HG03558 (cell line): ENCODE results near the gene LRP1.

Experiments
- ATAC-seq: cut with Tn5 transposase; IDR thresholded peaks from one replicate; pipeline ENCODE4 v1.9.1; 2021; ENCODE audit warnings: moderate number of reproducible peaks; ENCODE audit not compliant: unreplicated experiment; ENCODE audit errors: extremely low read depth

LRP1 gene

DNA sequence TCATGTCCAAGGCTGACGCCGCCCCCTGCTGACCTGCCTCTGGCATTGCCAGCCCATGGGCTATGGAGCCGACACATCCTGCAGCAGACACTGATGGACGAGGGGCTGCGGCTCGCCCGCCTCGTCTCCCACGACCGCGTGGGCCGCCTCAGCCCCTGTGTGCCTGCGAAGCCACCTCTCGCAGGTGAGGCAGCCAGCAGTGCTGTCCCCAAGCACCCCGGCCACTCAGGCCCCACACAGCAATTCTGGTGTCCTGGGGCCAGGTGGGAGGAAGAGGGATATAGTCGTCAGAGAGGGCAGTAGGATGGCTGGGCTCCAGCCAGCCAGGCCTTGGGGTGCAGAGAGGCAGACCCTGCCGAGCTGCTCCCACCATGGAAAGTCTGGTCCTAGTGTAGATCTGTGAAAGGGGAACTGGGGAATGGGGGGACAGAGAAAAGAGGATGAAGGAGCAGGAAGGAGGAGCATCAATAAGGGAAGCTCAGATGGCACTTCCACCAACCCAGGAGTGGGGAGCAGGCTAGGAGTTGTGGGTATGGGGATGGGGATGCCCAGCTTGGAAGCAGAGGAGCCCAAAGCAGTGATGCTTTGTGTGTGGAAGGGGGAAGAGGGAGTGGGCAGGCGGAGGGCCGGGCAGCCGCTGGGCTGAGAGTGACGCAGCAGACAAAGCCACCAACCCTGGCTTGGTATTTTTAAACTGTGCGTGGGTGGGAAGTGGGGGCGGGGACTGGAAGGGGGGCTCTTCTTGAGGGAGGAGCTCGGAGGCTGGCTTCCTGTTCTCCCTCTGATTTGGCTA, 34.7 kb upstream of the LRP1 start:
- no peak for ATAC-seq

DNA sequence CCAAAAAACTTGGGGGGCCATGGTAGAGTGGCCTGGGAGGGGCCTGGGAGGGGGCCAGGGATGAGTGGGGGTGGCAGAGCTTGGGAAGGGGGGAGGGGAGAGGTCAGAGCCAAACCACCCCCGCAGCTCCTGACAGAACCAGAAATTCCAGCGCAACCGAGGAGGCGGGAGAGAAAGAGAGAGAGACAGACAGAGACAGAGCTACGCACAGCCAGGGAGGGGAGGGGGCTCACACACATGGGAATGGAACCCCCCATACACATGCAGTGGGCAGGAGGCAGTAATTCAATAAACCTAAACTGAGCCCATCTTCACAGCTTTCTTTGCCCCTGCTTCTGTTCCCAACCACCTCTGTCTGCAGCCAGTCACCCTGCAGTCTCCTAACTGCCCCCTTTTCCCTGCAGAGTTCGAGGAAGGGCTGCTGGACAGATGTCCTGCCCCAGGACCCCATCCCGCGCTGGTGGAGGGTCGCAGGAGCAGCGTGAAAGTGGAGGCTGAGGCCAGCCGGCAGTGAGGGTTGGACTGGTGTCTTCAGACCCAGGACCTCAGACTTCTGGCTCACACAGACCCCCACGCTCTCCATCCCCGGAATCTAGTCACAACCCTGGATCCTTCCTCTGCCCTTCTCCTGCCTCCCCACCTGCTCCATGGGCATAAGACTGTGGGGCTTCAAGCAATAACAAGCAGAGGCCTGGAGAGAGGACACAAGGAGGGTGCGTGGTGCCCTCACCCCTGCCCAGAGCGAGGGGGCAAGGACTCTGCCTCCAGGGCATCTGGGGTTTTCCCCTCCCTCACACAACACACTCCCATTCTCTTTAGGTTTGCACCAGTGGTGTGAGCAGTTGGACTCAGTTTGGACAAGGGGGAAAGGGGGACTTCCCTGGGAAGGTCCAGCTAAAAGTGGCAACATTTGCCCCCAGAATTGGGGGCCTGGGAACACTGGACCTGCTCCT, 33.8 kb upstream of the LRP1 start:
- no peak for ATAC-seq

DNA sequence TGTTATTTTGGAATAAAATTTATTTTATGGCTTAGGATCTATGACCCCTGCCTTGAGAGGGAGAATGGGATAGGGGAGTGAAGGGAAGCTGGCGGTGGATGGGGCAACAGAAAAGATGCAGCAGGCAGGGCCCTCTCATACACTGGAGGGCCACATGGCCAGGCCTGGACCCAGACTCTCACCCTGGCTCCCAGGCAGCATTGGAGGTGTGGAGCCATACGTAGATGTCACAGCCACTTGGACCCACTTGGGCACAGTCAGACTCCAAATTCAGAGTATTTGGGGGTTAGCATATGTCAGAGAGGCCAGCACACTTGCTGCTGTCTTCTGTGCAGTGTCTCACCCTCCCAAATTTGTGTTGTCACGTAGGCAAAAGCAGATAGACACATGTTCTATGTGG, 32.8 kb upstream of the LRP1 start:
- no peak for ATAC-seq

DNA sequence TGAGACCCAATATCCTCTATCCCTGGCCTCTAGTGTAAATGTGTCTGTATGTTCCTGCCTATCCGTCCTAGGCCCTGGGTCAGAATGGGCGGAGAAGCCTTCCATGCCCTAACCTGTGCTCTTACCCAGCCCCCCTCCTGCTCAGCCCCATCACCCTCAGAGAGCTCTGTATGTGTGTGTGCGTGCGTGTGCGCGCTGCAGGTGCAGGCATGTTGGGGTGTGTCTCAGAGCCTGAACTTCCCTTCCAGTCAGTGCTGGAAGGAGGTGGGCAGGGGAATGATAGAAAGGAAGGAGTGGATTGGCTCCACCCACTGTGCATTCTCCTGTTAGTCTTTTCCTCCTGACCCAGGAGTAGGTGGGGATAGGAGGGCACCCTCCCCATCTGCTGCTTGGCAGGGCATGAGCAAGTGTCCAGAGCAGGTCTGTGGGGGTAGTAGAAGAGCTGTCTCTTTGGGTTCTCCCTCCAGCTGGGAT, 32.1 kb upstream of the LRP1 start:
- no peak for ATAC-seq

DNA sequence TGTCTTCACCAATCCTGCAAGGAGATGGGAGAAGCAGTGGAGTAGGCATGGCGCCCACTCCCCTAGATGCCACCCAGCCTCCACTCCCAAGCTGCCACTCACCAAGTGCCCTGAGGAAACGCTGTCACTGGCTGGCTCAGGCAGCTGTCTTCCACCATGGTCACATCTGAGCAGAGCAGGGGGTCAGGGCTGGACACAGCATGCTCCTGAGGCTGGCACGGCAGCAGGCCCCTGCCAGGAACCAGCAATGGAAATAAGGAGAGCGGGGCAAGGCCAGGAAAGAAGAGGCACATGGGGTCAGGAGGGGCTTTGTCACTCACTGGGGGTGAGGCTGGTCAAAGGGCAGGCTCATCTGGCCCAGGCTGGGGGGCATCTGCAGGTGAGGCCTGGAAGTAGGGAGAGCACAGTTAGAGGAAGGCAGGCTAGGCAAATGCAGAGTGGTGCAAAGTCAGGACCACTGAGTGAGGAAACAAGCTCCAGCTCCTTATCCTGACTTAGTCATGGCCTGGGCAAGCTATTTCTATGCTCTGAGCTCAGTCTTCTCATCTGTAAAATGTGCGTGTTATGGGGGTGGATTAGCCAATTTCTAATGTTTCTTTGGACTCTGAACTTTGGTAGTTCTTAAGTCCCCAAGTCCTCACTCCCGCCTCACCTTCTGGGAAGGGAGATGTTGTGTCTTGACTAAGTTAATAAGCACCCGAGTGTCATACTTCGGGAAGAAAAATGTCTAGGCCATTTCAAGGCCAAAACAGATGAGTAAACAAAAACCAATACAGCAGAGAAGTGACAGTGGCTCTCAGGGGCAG, 31.3 kb upstream of the LRP1 start:
- no peak for ATAC-seq

DNA sequence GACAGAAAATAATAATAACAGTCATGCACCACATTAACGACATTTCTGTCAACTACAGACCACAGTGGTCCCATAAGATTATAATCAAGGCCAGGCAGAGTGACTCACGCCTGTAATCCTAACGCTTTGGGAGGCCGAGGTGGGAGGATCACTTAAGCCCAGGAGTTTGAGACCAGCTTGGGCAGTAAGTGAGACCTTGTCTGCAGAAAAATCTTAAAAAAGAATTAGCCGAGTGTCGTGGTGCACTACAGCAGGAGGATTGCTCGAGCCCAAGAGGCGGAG, 30.8 kb upstream of the LRP1 start:
- ATAC-seq = no peak

DNA sequence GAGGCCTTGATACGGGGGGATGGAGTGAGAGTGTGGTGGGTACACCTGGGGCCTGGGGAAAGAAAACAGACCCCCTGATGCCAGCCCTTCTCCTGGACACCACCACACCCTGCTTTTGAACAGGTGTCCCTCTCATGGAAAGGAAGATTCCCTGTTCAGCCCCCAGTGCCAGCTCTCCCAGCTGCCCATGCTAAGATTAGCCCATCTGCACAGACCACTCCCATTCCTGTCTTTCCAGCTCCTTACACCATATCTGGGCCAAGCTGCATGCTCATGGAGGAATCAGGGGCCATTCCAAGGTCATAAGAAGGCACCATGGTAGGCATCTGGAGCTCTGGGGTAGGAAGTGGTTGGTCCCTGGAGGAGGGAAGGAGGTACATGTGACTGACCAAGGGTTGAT, 29.7 kb upstream of the LRP1 start:
- no peak for ATAC-seq

DNA sequence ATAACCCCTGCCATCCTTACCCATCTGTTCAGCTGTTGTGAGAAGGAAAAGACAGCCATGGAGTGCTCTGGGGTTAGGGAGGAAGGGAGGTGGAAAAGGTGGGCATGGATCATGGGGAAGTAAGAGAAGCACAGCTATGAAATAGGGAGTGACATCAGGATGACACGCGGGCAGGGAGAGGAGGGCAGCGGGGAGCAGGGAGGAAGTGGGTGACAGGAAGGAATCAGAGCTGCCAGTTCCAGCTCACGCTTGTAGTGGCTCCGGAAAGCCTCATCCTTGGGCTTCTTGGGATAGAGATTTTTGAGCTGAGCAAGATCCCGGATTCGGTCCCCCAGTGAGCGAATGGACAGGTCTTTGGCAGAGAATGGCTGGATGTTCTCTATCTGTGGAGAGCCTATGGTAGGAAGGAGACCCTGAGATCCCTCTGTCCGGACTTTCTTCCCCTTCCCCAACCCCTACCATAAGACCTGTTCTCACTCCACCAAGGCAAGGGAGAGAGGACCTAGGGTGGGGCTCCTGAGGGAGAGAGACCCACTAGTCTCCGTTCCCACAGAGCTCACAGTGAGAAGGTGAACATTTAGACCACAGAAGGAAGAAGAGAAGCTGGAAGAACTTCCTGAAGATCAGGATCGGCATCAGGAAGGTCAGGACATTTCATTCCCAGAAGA, 29.1 kb upstream of the LRP1 start:
- no peak for ATAC-seq

DNA sequence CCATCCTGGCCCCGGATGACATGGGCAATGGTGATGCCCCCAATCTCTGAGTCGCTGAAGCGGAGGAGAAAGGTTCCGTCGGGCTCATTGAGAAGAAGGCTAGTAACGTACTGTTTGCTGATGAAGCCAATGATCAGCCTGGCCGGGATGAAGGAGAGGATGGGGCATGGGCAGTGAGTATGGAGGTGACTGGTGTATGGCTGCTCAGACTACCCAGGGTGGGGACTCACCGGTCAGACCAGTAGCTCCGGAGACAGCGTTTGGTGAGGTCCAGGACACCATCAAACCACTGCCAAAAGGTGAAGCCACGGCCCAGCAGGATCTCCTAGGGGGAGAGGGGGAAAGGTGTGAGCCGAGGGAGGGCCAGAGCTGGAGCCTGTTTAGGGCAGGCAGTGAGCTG, 28.5 kb upstream of the LRP1 start:
- ATAC-seq = no peak

DNA sequence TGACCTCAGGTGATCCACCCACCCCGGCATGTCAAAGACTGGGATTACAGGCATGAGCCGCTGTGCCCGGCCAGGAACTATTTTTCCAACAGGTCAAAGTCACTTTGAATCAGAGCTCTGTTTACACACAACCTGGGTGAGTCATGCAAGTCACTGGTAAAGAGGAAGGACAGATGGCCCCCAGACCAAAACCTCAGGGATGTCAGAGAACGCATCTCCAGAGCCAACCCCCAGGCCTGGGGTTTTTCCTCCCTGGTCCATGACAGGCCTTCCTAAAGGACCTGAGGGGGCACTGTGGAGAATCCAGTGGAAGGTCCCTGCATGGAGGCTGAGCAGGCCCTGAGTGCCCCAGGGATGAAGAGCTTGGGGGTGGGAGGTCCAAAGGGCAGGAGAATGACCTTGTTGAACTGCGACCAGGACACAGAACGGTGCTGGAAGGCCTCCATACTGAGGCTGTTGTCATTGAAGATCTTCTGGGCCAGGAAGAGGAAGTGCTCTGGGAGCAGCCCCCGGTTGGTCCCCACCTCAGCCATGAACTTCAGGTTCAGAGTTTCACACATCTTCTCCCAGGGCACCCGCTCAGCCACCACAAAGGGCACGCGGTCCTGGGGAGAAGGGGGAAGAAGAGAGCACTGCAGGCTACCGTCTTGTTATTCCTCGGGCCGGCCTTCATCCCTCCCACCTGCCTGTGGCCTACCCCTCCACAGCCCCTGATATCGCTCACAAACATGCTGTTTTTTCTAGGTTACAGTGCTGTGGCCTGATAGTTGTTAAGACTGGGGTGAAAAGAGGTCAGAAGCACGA, 26.2 kb upstream of the LRP1 start:
- ATAC-seq = no peak

DNA sequence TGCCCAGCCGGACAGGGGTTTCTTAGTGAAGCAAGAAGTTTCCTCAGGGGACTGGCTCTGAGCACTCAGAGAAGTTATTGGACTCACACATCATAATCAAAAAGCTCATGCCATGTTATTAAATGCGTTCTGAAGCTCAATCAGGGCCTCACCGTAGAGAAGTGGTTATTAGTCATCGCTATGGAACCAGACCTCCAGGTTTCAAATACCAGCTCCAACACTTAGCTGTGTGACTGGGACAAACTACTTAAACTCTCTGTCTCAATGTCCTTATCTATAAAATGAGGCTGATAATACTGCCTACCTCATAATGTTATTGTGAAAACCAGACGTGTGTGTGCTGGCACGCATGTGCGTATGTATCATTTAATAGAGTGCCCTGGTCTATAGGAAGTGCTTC, 24.4 kb upstream of the LRP1 start:
- no peak for ATAC-seq

DNA sequence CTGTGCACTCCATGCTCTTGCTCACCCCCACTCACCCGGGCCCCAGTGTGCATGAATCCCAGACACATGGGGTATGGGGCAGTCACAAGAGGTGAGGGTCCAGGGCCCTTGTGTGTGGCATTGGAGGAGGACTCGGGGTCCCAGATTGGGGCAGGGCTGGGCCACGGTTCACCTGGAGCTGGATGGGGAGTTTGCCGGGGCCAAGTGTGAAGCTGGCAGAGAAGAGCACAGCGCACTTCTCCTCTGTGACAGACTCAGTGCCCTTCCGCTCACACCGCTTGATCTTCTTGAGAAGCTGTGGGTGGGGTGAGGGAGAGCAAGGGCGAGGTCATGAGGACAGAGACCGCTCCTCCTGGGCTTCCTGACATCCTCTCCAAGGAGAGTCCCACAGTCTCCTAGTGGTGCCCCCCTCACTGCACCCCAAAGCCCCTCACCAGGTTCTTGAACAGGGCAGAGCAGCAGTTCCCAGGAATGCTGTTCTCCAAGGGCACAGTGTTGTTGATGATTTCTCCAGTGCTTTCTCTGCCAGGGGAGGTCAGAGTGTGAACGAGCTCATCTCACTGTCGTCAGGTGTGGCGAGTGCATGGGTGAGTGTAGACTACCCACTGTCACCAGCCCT, 23.9 kb upstream of the LRP1 start:
- no peak for ATAC-seq

DNA sequence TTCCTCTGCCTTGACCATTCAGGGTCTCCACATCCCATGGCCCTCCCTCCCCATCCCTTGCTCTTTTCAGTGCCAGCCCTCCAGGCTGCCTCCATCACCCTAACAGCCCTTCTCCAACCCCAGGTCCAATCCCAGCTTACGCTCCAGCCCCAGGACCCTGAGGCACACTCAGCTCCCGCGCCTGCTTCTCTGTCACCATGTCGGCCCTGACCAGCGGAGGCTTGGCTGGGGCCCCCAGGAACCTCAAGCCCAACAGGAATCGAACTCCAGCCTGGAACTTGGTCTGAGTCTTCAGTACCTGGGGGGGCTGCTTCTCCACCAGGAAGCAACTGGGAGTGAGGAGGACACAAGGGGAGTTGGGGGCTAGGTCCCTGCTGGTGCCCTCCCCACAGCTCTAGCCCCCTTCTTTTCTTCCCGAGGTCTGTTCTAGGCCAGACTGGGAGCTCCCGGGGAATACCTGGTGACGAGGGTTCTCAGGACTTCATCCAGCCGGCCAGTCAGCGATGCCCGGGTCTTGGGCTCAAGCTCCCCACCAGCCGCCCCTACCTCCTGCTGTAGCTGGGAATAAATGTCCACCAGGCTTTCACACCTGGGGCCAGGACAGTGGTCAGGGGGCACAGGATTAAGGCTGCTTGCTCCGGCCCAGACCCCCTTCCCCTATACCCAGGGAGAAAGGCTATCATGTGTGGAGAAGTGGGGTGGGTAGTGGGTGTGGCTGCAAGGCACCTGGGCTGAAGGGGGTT, 23.1 kb upstream of the LRP1 start:
- no peak for ATAC-seq

DNA sequence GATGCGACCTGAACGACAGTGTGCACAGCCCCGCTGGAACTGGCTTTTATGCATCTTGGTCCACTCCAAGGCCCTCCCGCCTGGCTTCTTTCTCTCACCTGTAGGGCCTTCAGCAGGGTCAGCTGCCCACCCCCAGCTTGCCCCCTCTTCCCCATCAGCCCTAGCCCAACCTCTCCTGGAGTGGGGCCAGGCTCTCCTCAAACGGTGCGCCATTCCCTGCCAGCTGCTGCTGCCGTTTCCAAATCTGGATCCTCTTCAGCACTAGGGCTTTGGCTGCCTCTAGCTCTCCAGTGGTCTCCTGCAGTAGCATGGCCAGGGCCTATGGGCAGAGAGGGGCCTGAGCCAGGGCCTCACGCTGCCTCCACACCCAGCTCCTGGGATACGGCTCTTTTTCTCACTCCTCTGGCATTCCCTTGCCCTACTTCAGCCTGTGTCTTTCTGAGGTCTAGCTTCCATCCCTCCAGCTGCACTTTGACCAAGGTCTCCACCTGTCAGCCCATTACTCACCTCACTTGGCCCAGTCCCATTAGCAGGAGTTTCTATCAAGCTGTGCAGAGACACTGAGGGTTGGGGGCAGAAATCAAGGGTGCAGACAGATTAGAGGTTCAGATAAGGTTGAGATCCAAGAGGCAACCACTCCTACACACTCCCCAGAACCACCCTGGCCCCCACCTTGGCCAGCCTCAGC, 22.1 kb upstream of the LRP1 start:
- ATAC-seq = no peak

DNA sequence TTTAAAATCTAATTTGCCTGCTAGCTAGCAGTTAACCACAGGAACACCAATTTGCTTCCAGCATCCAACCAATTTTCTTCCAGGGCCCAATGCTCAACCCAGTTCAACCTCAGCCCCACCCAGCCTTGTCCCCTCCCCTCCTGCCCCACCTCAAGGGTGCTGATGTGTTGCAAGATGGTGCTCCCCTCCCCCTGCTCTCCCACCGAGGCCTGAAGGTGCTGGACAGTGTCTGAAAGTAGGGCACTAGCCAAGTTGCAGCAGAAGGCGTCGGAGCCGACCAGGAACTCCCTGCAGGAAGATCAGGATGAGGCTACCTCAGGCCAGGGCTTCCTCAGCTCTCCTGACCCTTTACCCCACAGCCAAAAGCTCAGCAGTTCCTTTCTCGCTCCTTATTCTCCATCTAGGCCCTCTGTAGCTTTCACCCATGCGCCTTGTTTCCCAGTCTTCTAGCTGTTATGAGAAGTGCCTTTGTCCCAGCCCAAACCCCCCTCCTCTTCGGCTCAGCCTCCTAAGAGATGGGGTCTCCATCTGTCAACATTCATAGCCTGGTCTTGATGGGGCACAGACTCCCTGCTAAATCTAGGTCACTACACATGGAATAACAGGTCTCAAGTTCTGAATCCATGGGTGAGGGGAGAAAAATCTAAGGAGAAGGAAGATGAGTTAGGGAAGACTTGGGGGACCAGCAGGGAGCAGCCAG, 20.7 kb upstream of the LRP1 start:
- no peak for ATAC-seq

DNA sequence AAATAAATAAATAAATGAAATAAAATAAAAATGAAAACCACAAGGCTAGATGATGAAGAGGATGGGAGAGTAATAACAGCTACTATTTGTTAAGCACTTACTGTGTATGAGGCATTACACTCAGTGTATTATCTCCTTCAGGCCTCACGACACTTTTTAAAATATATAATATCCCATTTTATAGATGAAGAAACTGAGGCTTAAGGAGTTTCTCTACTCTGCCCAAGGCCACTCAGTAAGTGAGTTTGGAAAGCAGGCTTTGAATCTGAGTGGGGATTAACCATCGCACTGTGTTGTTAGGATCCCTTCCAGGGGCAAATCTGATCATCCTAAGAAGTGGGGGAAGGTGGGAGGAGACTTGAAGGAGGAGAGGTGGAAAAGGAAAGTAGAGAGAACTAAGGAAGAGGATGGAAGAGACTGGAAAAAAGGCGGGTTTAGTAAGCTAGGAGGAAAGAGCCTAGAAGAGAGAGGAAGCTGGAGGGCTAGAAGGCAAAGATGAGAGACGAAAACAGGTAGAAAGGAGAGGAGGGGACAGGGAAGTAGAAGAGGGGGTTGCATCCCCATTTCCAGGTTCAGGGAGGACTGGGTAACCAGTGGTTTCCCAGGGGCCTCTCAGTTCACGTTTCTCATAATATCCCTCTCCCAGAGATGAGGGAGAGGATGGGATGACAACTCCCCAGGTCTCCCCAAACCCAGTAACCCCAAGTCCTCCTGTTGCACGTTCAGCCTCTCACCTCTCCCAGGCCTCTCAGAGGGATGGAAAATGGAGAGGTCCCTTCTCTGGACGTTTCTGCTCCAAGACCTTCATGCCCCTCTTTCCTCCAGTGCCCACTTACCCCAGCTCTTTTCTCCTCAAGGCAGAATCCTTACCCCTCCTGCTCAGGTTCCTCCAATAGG, 18.8 kb upstream of the LRP1 start:
- ATAC-seq = no peak
